Keratinocyte (primary cell): ENCODE results near the gene ACOT13.

Experiments used
- EZH2 ChIP-seq: IDR thresholded peaks from one replicate; pipeline ENCODE4 v1.6.1; 2012; ENCODE audit warnings: inconsistent platforms, mild to moderate bottlenecking, low read length, moderate library complexity
- TF ChIP-seq, protein P1 (sequence below), 3 experiments: IDR thresholded peaks in 1 of 3; conservative IDR thresholded peaks in 1 of 3; optimal IDR thresholded peaks in 1 of 3; 2 replicates in 2 of 3; 3 replicates in 1 of 3; pipeline versions ENCODE3 to v1.5.1; 2011; ENCODE audit warnings: low read length in 3 of 3, mild to moderate bottlenecking in 3 of 3, moderate library complexity in 2 of 3, control low read depth in 1 of 3, inconsistent platforms in 1 of 3; ENCODE audit not compliant: insufficient read depth in 2 of 3; ENCODE audit errors: extremely low read depth in 1 of 3

DNA sequence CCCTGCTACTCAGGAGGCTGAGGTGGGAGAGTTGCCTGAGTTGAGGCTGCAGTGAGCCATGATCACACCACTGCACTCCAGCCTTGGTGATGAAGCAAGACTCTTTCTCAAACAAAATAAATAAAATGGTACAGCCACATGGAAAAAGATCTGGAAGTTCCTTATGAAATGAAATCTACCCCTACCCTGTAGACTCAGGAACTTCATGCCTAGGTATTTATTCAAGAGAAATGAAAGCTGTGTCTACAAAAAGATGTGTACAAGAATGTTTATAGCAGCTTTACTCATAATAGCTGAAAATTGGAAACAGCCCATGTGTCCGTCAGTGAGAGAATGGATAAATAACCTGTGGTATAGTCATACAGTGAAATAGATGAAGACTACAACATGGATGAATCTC lies 67.3 kb downstream of the ACOT13 start:
- TF ChIP-seq, protein P1, sequence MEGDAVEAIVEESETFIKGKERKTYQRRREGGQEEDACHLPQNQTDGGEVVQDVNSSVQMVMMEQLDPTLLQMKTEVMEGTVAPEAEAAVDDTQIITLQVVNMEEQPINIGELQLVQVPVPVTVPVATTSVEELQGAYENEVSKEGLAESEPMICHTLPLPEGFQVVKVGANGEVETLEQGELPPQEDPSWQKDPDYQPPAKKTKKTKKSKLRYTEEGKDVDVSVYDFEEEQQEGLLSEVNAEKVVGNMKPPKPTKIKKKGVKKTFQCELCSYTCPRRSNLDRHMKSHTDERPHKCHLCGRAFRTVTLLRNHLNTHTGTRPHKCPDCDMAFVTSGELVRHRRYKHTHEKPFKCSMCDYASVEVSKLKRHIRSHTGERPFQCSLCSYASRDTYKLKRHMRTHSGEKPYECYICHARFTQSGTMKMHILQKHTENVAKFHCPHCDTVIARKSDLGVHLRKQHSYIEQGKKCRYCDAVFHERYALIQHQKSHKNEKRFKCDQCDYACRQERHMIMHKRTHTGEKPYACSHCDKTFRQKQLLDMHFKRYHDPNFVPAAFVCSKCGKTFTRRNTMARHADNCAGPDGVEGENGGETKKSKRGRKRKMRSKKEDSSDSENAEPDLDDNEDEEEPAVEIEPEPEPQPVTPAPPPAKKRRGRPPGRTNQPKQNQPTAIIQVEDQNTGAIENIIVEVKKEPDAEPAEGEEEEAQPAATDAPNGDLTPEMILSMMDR (optimal IDR thresholded peaks at IDR 0.05 in 1 of 3, IDR thresholded peaks at IDR 0.05 in 1 of 3, conservative IDR thresholded peaks at IDR 0.05 in 1 of 3; ENCODE audit: extremely low read depth in 1 of 3, insufficient read depth in 2 of 3, low read length in 3 of 3), result no peak
- no peak for TF ChIP-seq EZH2
